SK-N-SH (cell line): ENCODE data around the gene LARGE1. TPM values are rescaled to one million over a fixed set of nuclear protein-coding genes. Genes with fewer than 3 reads are reported as not detected.
"Not testable (repeated sequence)": the region's sequence is repeated elsewhere in the genome, so short reads cannot be mapped to it uniquely, and the experiment has no call there.

Experiments used
- CTCF ChIA-PET: fragments of 300-600, 350-600 bp; formaldehyde crosslinking; extraction: SDS; loops from one replicate; lab custom pipeline; 2021; lab: Yijun Ruan, JAX
- POLR2A ChIA-PET: fragments of 350-600 bp; sonication (Branson Sonifier 250); formaldehyde crosslinking; extraction: SDS; loops from one replicate; lab custom pipeline; 2020; ENCODE audit warnings: antibody characterized with exemption, inconsistent platforms; lab: Yijun Ruan, JAX
- DNase-seq: peaks from one replicate; pipeline ENCODE4 v3.0.0; 2012
- H2AFZ ChIP-seq: fragments of 200-600 bp; sonication (generic); 2 replicates; pipeline ENCODE4 v1.8.1; 2016; ENCODE audit warnings: antibody characterized with exemption, mild to moderate bottlenecking, low read depth
- H3F3A ChIP-seq: fragments of 200-600 bp; sonication (generic); replicated peaks from 2 replicates; pipeline ENCODE3; 2016; ENCODE audit warnings: antibody characterized with exemption, mild to moderate bottlenecking; ENCODE audit not compliant: insufficient read depth
- H3K27ac ChIP-seq, 2 experiments: fragments of 200-500 bp in 1 of 2; fragments of 200-600 bp in 1 of 2; sonication (Bioruptor generic) in 1 of 2; sonication (generic), shearing (Covaris generic) in 1 of 2; 2 replicates each; pipeline versions ENCODE4 v1.5.1 to v1.6.1; 2014 to 2016; ENCODE audit warnings: low read depth in 2 of 2, inconsistent platforms in 1 of 2, low read length in 1 of 2, mild to moderate bottlenecking in 1 of 2, mixed read lengths in 1 of 2
- H3K27me3 ChIP-seq: fragments of 200-600 bp; sonication (generic), shearing (Covaris generic); 2 replicates; pipeline ENCODE4 v1.6.1; 2016; ENCODE audit warnings: mixed run types; ENCODE audit not compliant: insufficient read depth
- H3K36me3 ChIP-seq, 2 experiments: fragments of 200-500 bp in 1 of 2; fragments of 200-600 bp in 1 of 2; sonication (Bioruptor generic) in 1 of 2; sonication (generic) in 1 of 2; replicated peaks in 1 of 2; 2 replicates each; pipeline versions ENCODE3 to v1.5.1; 2014 to 2016; ENCODE audit warnings: low read length in 1 of 2, mild to moderate bottlenecking in 1 of 2; ENCODE audit not compliant: insufficient read depth in 2 of 2, control insufficient read depth in 1 of 2
- H3K4me1 ChIP-seq, 2 experiments: fragments of 200-500 bp in 1 of 2; fragments of 200-600 bp in 1 of 2; sonication (Bioruptor generic) in 1 of 2; sonication (generic), shearing (Covaris generic) in 1 of 2; 2 replicates each; pipeline versions ENCODE4 v1.5.1 to v1.6.1; 2014 to 2016; ENCODE audit warnings: low read depth in 1 of 2, low read length in 1 of 2, mixed run types in 1 of 2; ENCODE audit not compliant: insufficient read depth in 2 of 2, control insufficient read depth in 1 of 2
- H3K4me2 ChIP-seq: fragments of 200-600 bp; sonication (generic), shearing (Covaris generic); 2 replicates; pipeline ENCODE4 v1.6.1; 2017; ENCODE audit warnings: mixed run types
- H3K4me3 ChIP-seq, 2 experiments: fragments of 200-500 bp in 1 of 2; fragments of 200-600 bp in 1 of 2; sonication (Bioruptor generic) in 1 of 2; sonication (generic), shearing (Covaris generic) in 1 of 2; 2 replicates each; pipeline versions ENCODE4 v1.5.1 to v1.8.1; 2014 to 2016; ENCODE audit warnings: low read depth in 2 of 2, inconsistent platforms in 1 of 2, low read length in 1 of 2, mild to moderate bottlenecking in 1 of 2, mixed read lengths in 1 of 2, moderate library complexity in 1 of 2
- H3K79me2 ChIP-seq: fragments of 200-600 bp; sonication (generic); 2 replicates; pipeline ENCODE4 v1.8.1; 2017; ENCODE audit warnings: mild to moderate bottlenecking; ENCODE audit not compliant: insufficient read depth
- H3K9ac ChIP-seq: fragments of 200-600 bp; sonication (generic); 2 replicates; pipeline ENCODE4 v1.6.1; 2017; ENCODE audit warnings: mixed run types
- H3K9me2 ChIP-seq: fragments of 200-600 bp; sonication (generic); 2 replicates; pipeline ENCODE4 v1.6.1; 2017; ENCODE audit warnings: mixed run types
- H3K9me3 ChIP-seq: fragments of 200-600 bp; sonication (generic); 2 replicates; pipeline ENCODE4 v1.6.1; 2017; ENCODE audit warnings: mixed run types, mild to moderate bottlenecking, moderate library complexity
- H4K20me1 ChIP-seq: fragments of 200-600 bp; sonication (generic); 2 replicates; pipeline ENCODE4 v1.6.1; 2017; ENCODE audit warnings: mild to moderate bottlenecking, mixed run types; ENCODE audit not compliant: insufficient read depth
- ELF1 ChIP-seq: IDR thresholded peaks from 2 replicates; pipeline ENCODE4 v1.4.0; 2012
- EP300 ChIP-seq, 2 experiments: IDR thresholded peaks; 2 replicates each; pipeline versions ENCODE4 v1.4.0 to v1.6.1; 2012; ENCODE audit warnings: borderline replicate concordance in 1 of 2, low read depth in 1 of 2, low read length in 1 of 2
- GATA2 ChIP-seq: sonication (generic); formaldehyde crosslinking; IDR thresholded peaks from 2 replicates; pipeline ENCODE4 v1.5.0; 2020; ENCODE audit warnings: mild to moderate bottlenecking, missing genetic modification reagents
- MEF2A ChIP-seq: IDR thresholded peaks from 2 replicates; pipeline ENCODE4 v1.4.0; 2012; ENCODE audit warnings: low read depth, borderline replicate concordance
- MXI1 ChIP-seq: IDR thresholded peaks from 2 replicates; pipeline ENCODE4 v1.6.1; 2012; ENCODE audit warnings: mild to moderate bottlenecking, low read depth, low read length, improper control_type of control experiment
- NFIC ChIP-seq: IDR thresholded peaks from 2 replicates; pipeline ENCODE4 v1.4.0; 2012; ENCODE audit warnings: borderline replicate concordance
- RXRA ChIP-seq: IDR thresholded peaks from 2 replicates; pipeline ENCODE4 v1.4.0; 2012; ENCODE audit warnings: low read depth, mild to moderate bottlenecking, borderline replicate concordance
- TCF12 ChIP-seq: IDR thresholded peaks from 2 replicates; pipeline ENCODE4 v1.4.0; 2012
- TEAD4 ChIP-seq: IDR thresholded peaks from 2 replicates; pipeline ENCODE4 v1.4.0; 2012; ENCODE audit warnings: mild to moderate bottlenecking, borderline replicate concordance; ENCODE audit not compliant: insufficient read depth
- WGBS: methylation state at CpG from one replicate; pipeline ENCODE4 v1.1.6; 2017; ENCODE audit warnings: low lambda C conversion rate; 5-methylcytosine and 5-hydroxymethylcytosine counted together
- polyA plus RNA-seq, 3 experiments: library from polyadenylated mRNA; depleted of rRNA; stranded (reverse); fragments of >200 nt; gene quantifications; 2 replicates each; pipeline ENCODE4 v1.2.3, GENCODE V29; 2012
- TF ChIP-seq, protein P1 (sequence below): IDR thresholded peaks from 2 replicates; pipeline ENCODE4; 2012
- TF ChIP-seq, protein P2 (sequence below): fragments of 200-600 bp; sonication (generic); IDR thresholded peaks from 2 replicates; pipeline ENCODE4 v1.6.1; 2017; ENCODE audit warnings: antibody characterized with exemption, mild to moderate bottlenecking, moderate library complexity
- TF ChIP-seq, protein P3 (sequence below): IDR thresholded peaks from 2 replicates; pipeline ENCODE4 v1.4.0; 2012; ENCODE audit warnings: low read depth
- TF ChIP-seq, protein P4 (sequence below): fragments of 150-350 bp; IDR thresholded peaks from 2 replicates; pipeline ENCODE4 v1.6.1; 2017; ENCODE audit warnings: antibody characterized with exemption, low read length, low read depth, borderline replicate concordance
- TF ChIP-seq, protein P5 (sequence below): IDR thresholded peaks from 2 replicates; pipeline ENCODE4 v1.4.0; 2012; ENCODE audit warnings: low read depth, borderline replicate concordance

LARGE1 gene
- polyA plus RNA-seq, 1 of the 3 experiments (the other 2 are of a cell fraction), result 1.1 TPM

DNA sequence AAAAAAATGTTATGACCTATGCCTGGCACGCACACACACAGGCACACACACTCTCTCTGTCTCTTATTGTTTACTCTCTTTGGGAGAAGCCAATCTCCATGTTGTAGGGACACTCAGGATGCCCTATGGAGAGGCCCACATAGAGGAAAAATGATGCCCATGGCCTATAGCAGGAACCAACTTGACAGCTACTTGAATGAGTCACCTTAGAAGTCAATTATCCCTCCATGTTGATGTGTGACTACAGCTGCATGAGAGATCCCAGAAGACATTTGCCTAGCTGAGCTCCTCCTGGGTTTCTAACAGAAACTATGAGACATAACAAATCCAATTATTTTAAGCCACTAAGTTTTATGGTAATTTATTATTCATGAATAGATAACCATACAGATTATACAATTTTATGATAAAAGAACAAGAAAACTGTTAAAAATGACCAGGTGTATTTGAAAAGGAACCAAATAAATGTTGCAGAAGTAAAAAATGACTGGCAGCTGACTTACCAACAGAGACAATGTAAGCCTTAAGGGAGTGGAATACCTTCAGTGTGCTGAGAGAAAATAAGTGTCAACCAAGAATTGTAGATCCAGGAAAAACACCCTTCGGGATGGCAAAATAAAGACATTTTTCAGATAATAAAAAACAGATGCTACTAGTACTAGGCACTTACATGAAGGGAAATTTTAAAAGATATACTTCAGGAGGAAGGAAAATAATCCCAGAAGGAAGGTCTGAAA is 458.4 kb downstream of the LARGE1 start:
- Histone ChIP-seq H3K79me2 (no peaks in the 10 kb centered on the region), H3K4me2 (no peak overlapping the region), H4K20me1 (no peaks in the 10 kb centered on the region), H3K27ac (no peak overlapping the region), H3K27me3 (no peaks in the 10 kb centered on the region), H3K9me3 (no peaks in the 10 kb centered on the region), H3K9ac (no peak overlapping the region), H3K36me3 (no peaks in the 10 kb centered on the region), H3F3A (no peaks in the 10 kb centered on the region), H3K4me3 (no peak overlapping the region), H3K9me2 (no peaks in the 10 kb centered on the region), H2AFZ (no peak overlapping the region), H3K4me1 (no peaks in the 10 kb centered on the region; a peak in 1 of 4 replicates)
- WGBS, result 25% methylated on average over 2 of the region's 2 CpGs
- ChIA-PET POLR2A (no interaction called here), CTCF (no interaction called here)
- DNase-seq, result no peak
- TF ChIP-seq ELF1, result no peak
- TF ChIP-seq, protein P1, sequence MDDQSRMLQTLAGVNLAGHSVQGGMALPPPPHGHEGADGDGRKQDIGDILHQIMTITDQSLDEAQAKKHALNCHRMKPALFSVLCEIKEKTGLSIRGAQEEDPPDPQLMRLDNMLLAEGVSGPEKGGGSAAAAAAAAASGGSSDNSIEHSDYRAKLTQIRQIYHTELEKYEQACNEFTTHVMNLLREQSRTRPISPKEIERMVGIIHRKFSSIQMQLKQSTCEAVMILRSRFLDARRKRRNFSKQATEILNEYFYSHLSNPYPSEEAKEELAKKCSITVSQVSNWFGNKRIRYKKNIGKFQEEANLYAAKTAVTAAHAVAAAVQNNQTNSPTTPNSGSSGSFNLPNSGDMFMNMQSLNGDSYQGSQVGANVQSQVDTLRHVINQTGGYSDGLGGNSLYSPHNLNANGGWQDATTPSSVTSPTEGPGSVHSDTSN, result no peak
- TF ChIP-seq TCF12, result no peak
- TF ChIP-seq, protein P2, sequence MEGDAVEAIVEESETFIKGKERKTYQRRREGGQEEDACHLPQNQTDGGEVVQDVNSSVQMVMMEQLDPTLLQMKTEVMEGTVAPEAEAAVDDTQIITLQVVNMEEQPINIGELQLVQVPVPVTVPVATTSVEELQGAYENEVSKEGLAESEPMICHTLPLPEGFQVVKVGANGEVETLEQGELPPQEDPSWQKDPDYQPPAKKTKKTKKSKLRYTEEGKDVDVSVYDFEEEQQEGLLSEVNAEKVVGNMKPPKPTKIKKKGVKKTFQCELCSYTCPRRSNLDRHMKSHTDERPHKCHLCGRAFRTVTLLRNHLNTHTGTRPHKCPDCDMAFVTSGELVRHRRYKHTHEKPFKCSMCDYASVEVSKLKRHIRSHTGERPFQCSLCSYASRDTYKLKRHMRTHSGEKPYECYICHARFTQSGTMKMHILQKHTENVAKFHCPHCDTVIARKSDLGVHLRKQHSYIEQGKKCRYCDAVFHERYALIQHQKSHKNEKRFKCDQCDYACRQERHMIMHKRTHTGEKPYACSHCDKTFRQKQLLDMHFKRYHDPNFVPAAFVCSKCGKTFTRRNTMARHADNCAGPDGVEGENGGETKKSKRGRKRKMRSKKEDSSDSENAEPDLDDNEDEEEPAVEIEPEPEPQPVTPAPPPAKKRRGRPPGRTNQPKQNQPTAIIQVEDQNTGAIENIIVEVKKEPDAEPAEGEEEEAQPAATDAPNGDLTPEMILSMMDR, result no peak
- no peak for TF ChIP-seq TEAD4
- TF ChIP-seq, protein P3, sequence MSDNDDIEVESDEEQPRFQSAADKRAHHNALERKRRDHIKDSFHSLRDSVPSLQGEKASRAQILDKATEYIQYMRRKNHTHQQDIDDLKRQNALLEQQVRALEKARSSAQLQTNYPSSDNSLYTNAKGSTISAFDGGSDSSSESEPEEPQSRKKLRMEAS, result no peak

DNA sequence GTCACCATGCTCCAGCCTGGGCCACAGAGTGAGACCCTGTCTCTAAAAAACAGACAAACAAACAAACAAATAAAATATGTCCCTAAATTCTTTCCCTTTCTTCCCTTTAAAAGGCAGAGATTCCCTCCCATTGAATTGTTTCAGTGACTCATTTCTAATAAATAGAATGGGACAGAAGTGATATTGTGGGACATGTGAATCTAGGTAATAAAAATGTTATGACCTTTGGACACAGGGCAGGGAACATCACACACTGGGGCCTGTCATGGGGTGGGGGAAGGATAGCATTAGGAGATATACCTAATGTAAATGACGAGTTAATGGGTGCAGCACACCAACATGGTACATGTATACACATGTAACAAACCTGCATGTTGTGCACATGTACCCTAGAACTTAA is 459.0 kb downstream of the LARGE1 start:
- H3F3A ChIP-seq, H3K4me1 ChIP-seq, POLR2A ChIA-PET, H2AFZ ChIP-seq, H3K9me2 ChIP-seq, CTCF ChIA-PET, H3K4me3 ChIP-seq, H3K9ac ChIP-seq, H3K79me2 ChIP-seq, H3K27me3 ChIP-seq, H3K27ac ChIP-seq, H3K4me2 ChIP-seq, H4K20me1 ChIP-seq, H3K36me3 ChIP-seq, H3K9me3 ChIP-seq, DNase-seq: not testable (repeated sequence)
- 32% methylated on average over 1 of the region's 1 CpG for WGBS

DNA sequence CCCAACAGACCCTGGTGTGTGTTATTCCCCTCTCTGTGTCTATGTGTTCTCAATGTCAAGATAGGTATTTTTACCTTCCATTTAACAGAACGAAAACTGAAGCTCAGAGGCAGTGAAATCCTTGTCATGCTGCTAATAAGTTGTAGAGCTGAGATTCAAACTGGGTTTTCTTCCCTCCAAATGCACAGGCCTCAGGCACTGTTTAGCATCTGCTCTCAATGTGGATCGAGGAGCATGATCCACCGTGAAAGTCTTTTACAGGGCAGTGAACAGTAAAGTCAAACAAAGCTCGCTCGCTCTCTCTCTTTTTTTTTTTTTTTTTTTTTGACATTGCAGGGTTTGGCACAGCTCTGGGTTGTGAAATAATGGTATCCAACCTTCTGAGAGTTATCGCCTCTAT is 461.1 kb downstream of the LARGE1 start:
- no peak for DNase-seq
- H4K20me1 ChIP-seq, result no peaks in the 10 kb centered on the region
- no peaks in the 10 kb centered on the region for H3K27me3 ChIP-seq
- no peak overlapping the region for H3K4me2 ChIP-seq
- H3K9me2 ChIP-seq, result no peaks in the 10 kb centered on the region
- no peak overlapping the region for H3K27ac ChIP-seq
- H2AFZ ChIP-seq, result no peak overlapping the region
- H3K79me2 ChIP-seq, result no peaks in the 10 kb centered on the region
- H3K36me3 ChIP-seq, result no peaks in the 10 kb centered on the region
- H3K4me1 ChIP-seq, result no peaks in the 10 kb centered on the region; a peak in 1 of 4 replicates
- 58% methylated on average over 6 of the region's 6 CpGs for WGBS
- H3K4me3 ChIP-seq, result no peak overlapping the region
- H3K9ac ChIP-seq, result no peak overlapping the region
- POLR2A ChIA-PET, result no interaction called here
- H3K9me3 ChIP-seq, result no peaks in the 10 kb centered on the region; the same call in 1 of the 2 replicates
- no peaks in the 10 kb centered on the region for H3F3A ChIP-seq
- CTCF ChIA-PET, result interaction anchor here (0.9 kb wide), 1 partner anchor 157 kb away, joined by 3 read pairs; no protein-coding TSS in a partner anchor
- no peak for TF ChIP-seq MXI1
- TF ChIP-seq EP300 (IDR thresholded peaks at IDR 0.05; ENCODE audit: borderline replicate concordance in 1 of 2, low read depth in 1 of 2, low read length in 1 of 2), result no peak
- no peak for TF ChIP-seq RXRA
- TF ChIP-seq NFIC, result no peak
- TF ChIP-seq, protein P4, sequence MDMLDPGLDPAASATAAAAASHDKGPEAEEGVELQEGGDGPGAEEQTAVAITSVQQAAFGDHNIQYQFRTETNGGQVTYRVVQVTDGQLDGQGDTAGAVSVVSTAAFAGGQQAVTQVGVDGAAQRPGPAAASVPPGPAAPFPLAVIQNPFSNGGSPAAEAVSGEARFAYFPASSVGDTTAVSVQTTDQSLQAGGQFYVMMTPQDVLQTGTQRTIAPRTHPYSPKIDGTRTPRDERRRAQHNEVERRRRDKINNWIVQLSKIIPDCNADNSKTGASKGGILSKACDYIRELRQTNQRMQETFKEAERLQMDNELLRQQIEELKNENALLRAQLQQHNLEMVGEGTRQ, result no peak
- TF ChIP-seq, protein P5, sequence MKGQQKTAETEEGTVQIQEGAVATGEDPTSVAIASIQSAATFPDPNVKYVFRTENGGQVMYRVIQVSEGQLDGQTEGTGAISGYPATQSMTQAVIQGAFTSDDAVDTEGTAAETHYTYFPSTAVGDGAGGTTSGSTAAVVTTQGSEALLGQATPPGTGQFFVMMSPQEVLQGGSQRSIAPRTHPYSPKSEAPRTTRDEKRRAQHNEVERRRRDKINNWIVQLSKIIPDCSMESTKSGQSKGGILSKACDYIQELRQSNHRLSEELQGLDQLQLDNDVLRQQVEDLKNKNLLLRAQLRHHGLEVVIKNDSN, result no peak
- TF ChIP-seq, protein P1, result no peak
- TF ChIP-seq GATA2, result no peak
- no peak for TF ChIP-seq MEF2A
